Endothelial cell of umbilical vein (primary cell): ENCODE measurements around the gene ANAPC2.

ENCODE experiments used
- JUN ChIP-seq: IDR thresholded peaks from 2 replicates; pipeline ENCODE4 v1.6.1; 2011; ENCODE audit warnings: borderline replicate concordance, low read depth; ENCODE audit not compliant: insufficient read length, insufficient read depth
- POLR2A ChIP-seq: IDR thresholded peaks from 2 replicates; pipeline ENCODE4 v1.6.1; 2012; ENCODE audit warnings: low read depth, mild to moderate bottlenecking, control low read depth, low read length
- POLR2AphosphoS5 ChIP-seq: IDR thresholded peaks from 2 replicates; pipeline ENCODE4 v1.6.1; 2012; ENCODE audit warnings: low read depth, mild to moderate bottlenecking, control low read depth, low read length, moderate library complexity; ENCODE audit not compliant: insufficient read depth
- TF ChIP-seq, protein P1 (sequence below), 2 donors: IDR thresholded peaks; 1 replicate in 1 of 2; 2 replicates in 1 of 2; pipeline ENCODE4 v1.5.1; 2011; ENCODE audit warnings: low read length in 2 of 2, mild to moderate bottlenecking in 2 of 2, moderate library complexity in 2 of 2, control low read depth in 1 of 2, inconsistent platforms in 1 of 2, low read depth in 1 of 2; ENCODE audit not compliant: insufficient read depth in 1 of 2; ENCODE audit errors: extremely low read depth in 1 of 2

DNA sequence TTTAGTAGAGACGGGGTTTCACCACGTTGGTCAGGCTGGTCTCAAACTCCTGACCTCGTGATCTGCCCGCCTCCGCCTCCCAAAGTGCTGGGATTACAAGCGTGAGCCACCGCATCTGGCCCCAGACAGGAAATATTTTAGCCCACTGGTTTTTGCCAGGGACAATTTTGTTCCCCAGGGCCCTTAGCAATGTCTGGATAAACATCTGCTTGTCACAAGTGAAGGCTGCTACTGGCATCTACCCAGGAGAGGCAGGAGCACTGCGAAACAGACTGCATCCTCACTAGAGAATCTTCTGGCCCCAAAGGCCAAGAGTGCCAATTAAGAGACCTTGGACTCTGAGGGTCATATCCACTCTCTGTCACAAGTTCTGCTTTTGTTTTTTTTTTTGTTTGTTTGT, 14.6 kb upstream of the ANAPC2 start:
- TF ChIP-seq POLR2A: no peak
- TF ChIP-seq, protein P1, sequence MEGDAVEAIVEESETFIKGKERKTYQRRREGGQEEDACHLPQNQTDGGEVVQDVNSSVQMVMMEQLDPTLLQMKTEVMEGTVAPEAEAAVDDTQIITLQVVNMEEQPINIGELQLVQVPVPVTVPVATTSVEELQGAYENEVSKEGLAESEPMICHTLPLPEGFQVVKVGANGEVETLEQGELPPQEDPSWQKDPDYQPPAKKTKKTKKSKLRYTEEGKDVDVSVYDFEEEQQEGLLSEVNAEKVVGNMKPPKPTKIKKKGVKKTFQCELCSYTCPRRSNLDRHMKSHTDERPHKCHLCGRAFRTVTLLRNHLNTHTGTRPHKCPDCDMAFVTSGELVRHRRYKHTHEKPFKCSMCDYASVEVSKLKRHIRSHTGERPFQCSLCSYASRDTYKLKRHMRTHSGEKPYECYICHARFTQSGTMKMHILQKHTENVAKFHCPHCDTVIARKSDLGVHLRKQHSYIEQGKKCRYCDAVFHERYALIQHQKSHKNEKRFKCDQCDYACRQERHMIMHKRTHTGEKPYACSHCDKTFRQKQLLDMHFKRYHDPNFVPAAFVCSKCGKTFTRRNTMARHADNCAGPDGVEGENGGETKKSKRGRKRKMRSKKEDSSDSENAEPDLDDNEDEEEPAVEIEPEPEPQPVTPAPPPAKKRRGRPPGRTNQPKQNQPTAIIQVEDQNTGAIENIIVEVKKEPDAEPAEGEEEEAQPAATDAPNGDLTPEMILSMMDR (IDR thresholded peaks at IDR 0.05; ENCODE audit: extremely low read depth in 1 of 2, insufficient read depth in 1 of 2, low read depth in 1 of 2, low read length in 2 of 2): no peak
- no peak for TF ChIP-seq POLR2AphosphoS5
- no peak for TF ChIP-seq JUN
